Measurements from ENCODE around the gene IVNS1ABP.

IVNS1ABP gene

GRCh38 chr1:185249563-185249962 lies 67.5 kb downstream of the IVNS1ABP start:
- DNase-seq, result no peak
